Fibroblast of skin of right quadriceps (primary cell): ENCODE measurements around the gene LRRC57.

Source experiments
- DNase-seq: peaks from one replicate; pipeline ENCODE4 v3.0.0-alpha.2; 2013

Gene LRRC57

GRCh38 chr15:42549741-42550392, 1.3 kb upstream of the LRRC57 start:
- DNase-seq, result no peak

DNA sequence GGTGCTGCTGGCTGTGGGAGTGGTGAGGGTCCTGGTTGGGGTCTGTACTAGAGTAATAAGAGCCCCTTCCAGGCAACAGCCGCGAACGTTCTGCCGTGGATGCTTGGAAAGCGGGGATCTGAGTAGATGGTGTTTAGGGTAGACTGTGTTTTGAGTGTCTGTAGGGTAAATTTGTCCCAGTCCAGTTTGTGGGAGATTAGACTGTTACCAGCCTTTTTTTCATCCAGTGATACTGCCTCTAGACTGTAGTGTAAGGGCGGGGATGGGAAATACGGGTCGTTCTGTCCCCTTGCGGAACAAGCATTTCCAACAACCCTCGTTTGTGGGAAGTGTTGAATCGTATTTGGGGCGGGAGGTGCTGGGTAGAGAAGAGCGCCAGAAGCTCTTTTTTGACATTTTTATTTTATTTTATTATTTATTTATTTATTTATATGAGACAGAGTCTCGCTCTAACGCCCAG, 469 bp upstream of the LRRC57 start:
- DNase-seq, result peak; percentile 29

DNA sequence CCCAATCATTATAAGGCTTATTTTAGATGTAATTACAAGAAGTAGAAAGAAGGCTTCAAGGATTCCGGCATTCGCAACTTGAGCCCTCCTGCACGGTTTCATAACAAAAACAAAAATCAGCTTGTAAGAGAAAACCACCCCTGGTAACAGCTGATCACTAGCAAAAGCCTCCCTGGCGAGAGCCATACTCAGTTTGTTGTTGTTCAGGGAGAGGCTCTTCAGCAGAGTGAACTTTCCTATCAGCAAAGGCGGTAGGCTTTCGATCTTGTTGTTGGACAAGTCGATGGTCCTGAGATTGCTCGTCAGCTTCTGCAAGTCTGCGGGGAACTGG, 710 bp downstream of the LRRC57 start:
- no peak for DNase-seq

- DNase-seq, result no peak
Measured at GRCh38 chr15:42544853-42545629, 3.6 kb downstream of the LRRC57 start.

- DNase-seq, result no peak
Measured at GRCh38 chr15:42533246-42533645, 15.3 kb downstream of the LRRC57 start.

- DNase-seq, result no peak
Measured at GRCh38 chr15:42528970-42529369, 19.6 kb downstream of the LRRC57 start.

- no peak for DNase-seq
Measured at GRCh38 chr15:42523331-42523730, 25.3 kb downstream of the LRRC57 start.

DNA sequence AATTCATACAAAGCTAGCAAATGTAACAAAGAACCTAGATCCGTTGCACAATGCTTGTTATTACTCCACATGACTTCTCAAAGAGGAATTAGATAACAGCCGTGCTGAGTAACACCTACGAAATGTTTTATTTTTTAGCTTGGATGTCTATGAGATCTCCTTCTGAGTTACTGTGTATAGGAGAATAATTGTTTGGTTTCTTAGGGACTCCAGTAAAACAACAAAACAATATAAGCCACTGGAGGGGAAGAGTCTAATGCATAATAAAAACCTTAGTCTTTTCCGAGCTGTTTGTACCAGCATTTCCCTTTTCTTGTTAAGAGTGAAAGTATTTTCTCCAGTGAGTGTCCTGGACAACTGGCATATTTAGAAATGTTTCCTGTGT, 37.6 kb downstream of the LRRC57 start:
- DNase-seq, result peak; percentile 31

DNA sequence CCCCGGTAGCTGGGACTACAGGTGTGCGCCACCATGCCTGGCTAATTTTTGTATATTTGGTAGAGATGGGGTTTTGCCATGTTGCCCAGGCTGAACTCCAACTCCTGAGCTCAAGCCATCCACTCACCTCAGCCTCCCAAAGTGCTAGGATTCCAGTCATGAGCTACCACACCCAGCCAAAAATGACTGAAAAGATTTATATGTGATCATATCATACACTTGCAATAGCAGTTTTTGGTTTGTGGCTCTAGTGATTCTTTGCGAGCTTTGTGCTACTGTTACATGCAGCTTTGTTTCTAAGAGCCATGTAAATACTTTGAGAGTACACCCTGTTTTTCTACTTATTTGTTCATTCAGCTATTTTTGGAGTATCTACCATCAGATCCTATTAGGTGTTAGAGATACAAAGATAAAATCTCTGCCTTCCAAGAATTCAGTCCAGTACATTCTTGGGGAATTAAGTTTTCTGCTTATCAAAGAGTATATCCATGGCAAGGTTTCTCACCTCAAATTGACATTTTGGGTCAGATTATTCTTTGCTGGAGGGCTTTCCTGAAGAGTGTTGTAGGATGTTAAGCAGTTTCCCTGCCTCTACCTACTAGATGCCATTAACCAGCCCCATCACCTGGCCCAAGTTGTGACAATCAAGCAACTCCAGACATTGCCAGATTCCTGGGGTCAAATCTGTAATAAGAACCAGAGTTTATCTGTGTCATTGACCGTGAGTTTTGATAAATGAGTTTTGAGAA, 38.2 kb downstream of the LRRC57 start:
- no peak for DNase-seq

DNA sequence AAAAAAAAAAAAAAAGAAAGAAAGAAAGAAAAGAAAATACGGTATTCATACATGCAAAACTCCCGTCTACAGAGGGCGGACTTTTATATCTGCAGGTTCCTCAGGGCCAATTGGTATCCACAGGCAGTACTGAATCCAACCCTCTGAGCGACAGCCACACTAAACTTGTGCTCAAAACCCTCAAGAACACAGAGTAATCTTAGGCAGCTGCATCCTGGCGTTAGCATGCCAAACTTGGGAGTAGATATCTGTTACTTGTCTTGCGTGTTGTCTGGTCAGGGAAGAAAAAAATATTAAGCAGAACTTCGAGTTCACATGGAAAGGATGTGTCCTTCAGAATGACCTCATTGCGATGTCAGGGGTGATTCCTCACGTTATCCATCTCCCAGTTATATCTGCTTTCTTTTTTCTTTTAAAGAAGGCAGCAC, 40.3 kb downstream of the LRRC57 start:
- no peak for DNase-seq

DNA sequence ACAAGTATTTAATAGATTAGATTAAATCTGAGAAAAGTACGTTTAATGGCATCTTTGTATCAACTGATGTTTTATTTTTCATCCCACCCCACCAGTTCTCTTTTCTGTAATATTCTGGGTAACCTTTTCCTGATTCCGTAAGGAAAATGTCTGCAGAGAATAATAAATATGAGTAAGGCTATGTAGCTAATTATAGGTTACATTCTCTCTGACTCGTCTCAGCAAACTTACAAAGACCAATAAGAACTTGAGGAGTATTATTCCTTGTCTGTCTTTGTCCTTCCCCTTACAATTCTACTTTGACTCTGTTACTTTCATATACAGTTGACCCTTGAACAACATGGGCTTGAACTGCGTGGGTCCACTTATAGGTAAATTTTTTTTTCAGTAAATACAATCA, 41.1 kb downstream of the LRRC57 start:
- peak; percentile 17 for DNase-seq

- DNase-seq, result no peak
Measured at GRCh38 chr15:42504631-42505030, 44.0 kb downstream of the LRRC57 start.

- DNase-seq, result no peak
Measured at GRCh38 chr15:42503825-42504224, 44.8 kb downstream of the LRRC57 start.

GRCh38 chr15:42502477-42502876, 46.1 kb downstream of the LRRC57 start:
- no peak for DNase-seq

GRCh38 chr15:42499858-42500609, 48.6 kb downstream of the LRRC57 start:
- DNase-seq, result no peak

DNA sequence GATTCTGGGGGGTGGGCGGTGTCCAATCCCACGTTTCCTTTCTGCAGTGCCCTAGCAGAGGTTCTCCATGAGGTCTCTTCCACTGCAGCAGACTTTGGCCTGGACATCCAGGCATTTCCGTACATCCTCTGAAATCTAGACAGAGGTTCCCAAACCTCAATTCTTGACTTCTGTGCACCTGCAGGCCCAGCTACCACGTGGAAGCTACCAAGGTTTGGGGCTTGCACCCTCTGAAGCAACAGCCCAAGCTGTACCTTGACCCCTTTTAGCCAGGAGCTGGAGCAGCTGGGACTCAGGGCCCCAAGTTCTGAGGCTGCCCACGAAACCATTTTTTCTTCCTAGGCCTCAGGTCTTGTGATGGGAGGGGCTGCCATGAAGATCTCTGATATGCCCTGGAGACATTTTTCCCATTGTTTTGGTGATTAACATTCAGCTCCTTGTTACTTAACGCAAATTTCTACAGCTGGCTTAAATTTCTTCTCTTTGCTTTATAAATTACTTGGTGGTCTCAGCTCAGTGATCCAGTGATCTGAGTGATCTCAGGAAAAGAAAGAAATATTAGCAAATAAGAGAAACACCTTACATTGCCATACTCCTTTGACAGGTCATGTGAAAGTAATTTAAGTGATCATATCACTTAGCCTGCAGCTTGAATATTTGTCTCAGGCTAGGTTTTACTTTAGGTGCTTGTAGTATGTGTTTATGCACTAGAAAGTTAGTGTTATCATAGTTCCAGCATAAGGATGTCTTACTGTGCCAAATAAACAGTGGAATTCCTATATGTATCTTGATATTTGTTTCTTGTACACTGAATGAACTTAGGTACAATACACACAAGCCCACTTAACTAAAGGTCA, 50.2 kb downstream of the LRRC57 start:
- DNase-seq, result no peak

GRCh38 chr15:42495361-42496212, 53.0 kb downstream of the LRRC57 start, which contains the start of gene SNAP23:
SNAP23 (plus strand) TSS chr15:42495634; CDS start chr15:42511847, 16,213 bp downstream.
- peak; percentile 95 for DNase-seq

DNA sequence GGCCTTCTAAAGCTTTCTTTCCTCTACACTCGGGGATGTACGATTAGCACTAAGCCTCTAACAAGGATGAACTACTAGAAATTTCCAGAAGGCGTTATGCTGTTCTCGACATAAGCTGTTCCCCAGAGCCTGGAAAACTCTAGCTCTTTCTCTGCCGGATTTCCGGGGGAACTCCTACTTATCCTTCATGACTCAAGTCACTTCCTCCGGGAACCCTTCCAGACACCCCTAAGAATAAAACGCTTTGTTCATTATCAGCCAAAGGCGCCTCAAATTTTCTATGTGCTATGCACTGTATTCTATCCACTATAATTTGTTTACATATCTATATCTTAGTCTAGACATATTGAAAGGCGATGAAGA, 53.6 kb downstream of the LRRC57 start:
- DNase-seq, result peak; percentile 74

DNA sequence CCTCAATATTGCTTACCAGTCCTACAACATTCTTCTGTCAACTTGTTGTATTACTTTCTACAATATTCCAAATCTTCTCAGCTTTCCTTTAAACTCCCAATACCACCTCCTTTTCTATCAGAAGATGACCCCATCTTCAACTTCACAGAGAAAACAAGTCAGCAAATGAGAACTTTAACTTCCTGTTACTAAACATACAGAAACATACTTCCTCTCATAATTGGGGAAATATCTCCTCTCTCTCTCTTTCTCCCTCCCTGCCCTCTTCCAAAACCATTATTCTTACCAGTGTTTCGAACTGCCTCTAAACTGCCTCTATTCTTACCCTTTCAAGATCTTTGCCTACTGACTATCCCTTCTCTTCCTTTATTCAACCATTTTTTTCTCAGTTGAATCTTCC, 54.9 kb downstream of the LRRC57 start:
- no peak for DNase-seq

GRCh38 chr15:42491539-42492225, 56.9 kb downstream of the LRRC57 start:
- peak; percentile 72 for DNase-seq
